K562 (cell line): ENCODE measurements around the gene MPIG6B. TPM values are rescaled to one million over a fixed set of nuclear protein-coding genes. Genes with fewer than 3 reads are reported as not detected.

Source experiments
- ATF1 ChIP-seq, 2 experiments: fragments of 450-650 bp in 1 of 2; IDR thresholded peaks; 2 replicates each; pipeline ENCODE4 v1.6.1; 2016; ENCODE audit warnings: missing compliant biosample characterization in 1 of 2, missing genetic modification characterization in 1 of 2
- CXXC5 ChIP-seq: fragments of 250-450 bp; sonication (Bioruptor Pico); IDR thresholded peaks from 2 replicates; pipeline ENCODE4 v1.8.0; 2022; ENCODE audit warnings: inconsistent platforms, mild to moderate bottlenecking, moderate library complexity
- EP400 ChIP-seq: fragments of 450-650 bp; IDR thresholded peaks from 2 replicates; pipeline ENCODE4 v1.6.1; 2017; ENCODE audit warnings: antibody characterized with exemption, mild to moderate bottlenecking, moderate library complexity
- HOXB6 ChIP-seq: fragments of 250-450 bp; sonication (Bioruptor Pico); IDR thresholded peaks from 2 replicates; pipeline ENCODE4 v1.5.1; 2022; ENCODE audit warnings: mild to moderate bottlenecking, borderline replicate concordance
- MCM5 ChIP-seq: fragments of 450-650 bp; IDR thresholded peaks from 2 replicates; pipeline ENCODE4 v1.6.1; 2016; ENCODE audit warnings: low read depth
- MEIS2 ChIP-seq: fragments of 450-650 bp; IDR thresholded peaks from 2 replicates; pipeline ENCODE4 v1.6.1; 2014; ENCODE audit warnings: mild to moderate bottlenecking; ENCODE audit not compliant: partially characterized antibody
- SAP30 ChIP-seq: fragments of 200-600 bp; sonication (generic); IDR thresholded peaks from 2 replicates; pipeline ENCODE4 v1.6.1; 2012; ENCODE audit warnings: borderline replicate concordance, low read depth, mild to moderate bottlenecking, moderate library complexity, low read length, control low read depth, inconsistent platforms; ENCODE audit not compliant: insufficient read depth, poor library complexity, severe bottlenecking
- SMAD3 ChIP-seq: fragments of 450-650 bp; formaldehyde crosslinking; conservative IDR thresholded peaks from 2 replicates; pipeline ENCODE4 v1.4.0; 2020; ENCODE audit warnings: mild to moderate bottlenecking
- SREBF1 ChIP-seq: fragments of 150-350 bp; IDR thresholded peaks from 2 replicates; pipeline ENCODE4 v1.6.1; 2014; ENCODE audit warnings: antibody characterized with exemption, low read depth, low read length, borderline replicate concordance
- ZNF212 ChIP-seq: fragments of 450-650 bp; formaldehyde crosslinking; IDR thresholded peaks from 2 replicates; pipeline ENCODE4 v1.4.0; 2020; ENCODE audit warnings: mild to moderate bottlenecking
- ZNF444 ChIP-seq: fragments of 250-450 bp; sonication (Bioruptor Pico); IDR thresholded peaks from 2 replicates; pipeline ENCODE4 v1.4.0; 2020; ENCODE audit warnings: mild to moderate bottlenecking, moderate library complexity
- ZNF589 ChIP-seq: fragments of 200-800 bp; sonication (Bioruptor generic); IDR thresholded peaks from 2 replicates; pipeline ENCODE4 v1.6.1; 2016; ENCODE audit warnings: low read depth, missing genetic modification characterization, missing compliant biosample characterization
- polyA plus RNA-seq, 8 experiments: library from polyadenylated mRNA; depleted of rRNA in 4 of 8; stranded (reverse) in 5 of 8; unstranded in 3 of 8; fragments of >200 nt; fragmentation: Nextera tagmentation in 2 of 8; fragmentation: Illumina TruSeq in 1 of 8; extraction: Ambion mirVana in 2 of 8; extraction: Trizol in 1 of 8; gene quantifications; 2 replicates each; pipeline versions ENCODE4 v1.2.1 to v1.2.3, GENCODE V29; 2011 to 2014; ENCODE audit warnings: inconsistent platforms in 1 of 8, missing spikeins in 1 of 8
- total RNA-seq, 7 experiments: library from RNA; depleted of rRNA in 6 of 7; stranded (reverse); fragments of >200 nt in 6 of 7; fragmentation: Illumina TruSeq in 2 of 7; extraction: Trizol in 2 of 7; gene quantifications; 2 replicates each; pipeline versions ENCODE4 v1.2.1 to v1.2.3, GENCODE V29; 2011 to 2021; ENCODE audit warnings: low replicate concordance in 1 of 7
- TF ChIP-seq, protein P1 (sequence below): fragments of 200-800 bp; sonication (Bioruptor generic); IDR thresholded peaks from 2 replicates; pipeline ENCODE4 v1.6.1; 2017; ENCODE audit warnings: missing genetic modification characterization, missing compliant biosample characterization
- TF ChIP-seq, protein P2 (sequence below), 2 experiments: fragments of 450-650 bp; IDR thresholded peaks; 2 replicates each; pipeline ENCODE4 v1.6.1; 2016
- TF ChIP-seq, protein P3 (sequence below): fragments of 250-450 bp; sonication (Bioruptor Pico); IDR thresholded peaks from 2 replicates; pipeline ENCODE4 v1.4.0; 2020
- TF ChIP-seq, protein P4 (sequence below), 2 experiments: fragments of 200-800 bp in 1 of 2; sonication (Bioruptor generic) in 1 of 2; sonication (generic) in 1 of 2; formaldehyde crosslinking in 1 of 2; IDR thresholded peaks in 1 of 2; conservative IDR thresholded peaks in 1 of 2; 2 replicates each; pipeline versions ENCODE4 v1.5.0 to v1.6.1; 2016 to 2020; ENCODE audit warnings: missing compliant biosample characterization in 1 of 2, missing genetic modification characterization in 1 of 2, missing genetic modification reagents in 1 of 2

MPIG6B gene
- total and polyA plus RNA-seq, 9 of the 15 experiments (the other 6 are each of a cell fraction or from before 2014, with no cell fraction given) = 0.11 to 1.2 (median 0.28) TPM; not detected in 1

DNA sequence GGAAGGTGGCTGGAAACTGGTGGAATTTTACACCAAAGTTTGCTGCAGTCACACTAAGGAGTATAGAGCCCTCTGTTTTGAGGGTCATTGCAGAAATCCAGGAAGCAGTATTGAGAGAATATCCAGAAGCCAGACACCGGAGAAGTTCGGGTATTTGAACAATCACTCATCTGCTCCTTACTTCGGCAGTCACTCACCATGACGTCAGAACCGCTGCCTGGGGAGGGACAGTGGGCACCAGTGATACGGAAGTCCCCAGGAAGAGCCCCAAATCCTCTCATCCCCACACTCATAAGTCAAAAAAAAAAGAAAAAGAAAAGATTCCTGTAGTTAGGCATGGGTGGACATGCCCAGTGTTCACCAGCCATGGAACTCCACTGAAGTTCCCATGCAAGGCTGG is 46.3 kb upstream of the MPIG6B start (continued):
- TF ChIP-seq, protein P1, sequence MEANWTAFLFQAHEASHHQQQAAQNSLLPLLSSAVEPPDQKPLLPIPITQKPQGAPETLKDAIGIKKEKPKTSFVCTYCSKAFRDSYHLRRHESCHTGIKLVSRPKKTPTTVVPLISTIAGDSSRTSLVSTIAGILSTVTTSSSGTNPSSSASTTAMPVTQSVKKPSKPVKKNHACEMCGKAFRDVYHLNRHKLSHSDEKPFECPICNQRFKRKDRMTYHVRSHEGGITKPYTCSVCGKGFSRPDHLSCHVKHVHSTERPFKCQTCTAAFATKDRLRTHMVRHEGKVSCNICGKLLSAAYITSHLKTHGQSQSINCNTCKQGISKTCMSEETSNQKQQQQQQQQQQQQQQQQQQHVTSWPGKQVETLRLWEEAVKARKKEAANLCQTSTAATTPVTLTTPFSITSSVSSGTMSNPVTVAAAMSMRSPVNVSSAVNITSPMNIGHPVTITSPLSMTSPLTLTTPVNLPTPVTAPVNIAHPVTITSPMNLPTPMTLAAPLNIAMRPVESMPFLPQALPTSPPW (CRISPR knock-in tag) = peak; percentile 68
- TF ChIP-seq, protein P2, sequence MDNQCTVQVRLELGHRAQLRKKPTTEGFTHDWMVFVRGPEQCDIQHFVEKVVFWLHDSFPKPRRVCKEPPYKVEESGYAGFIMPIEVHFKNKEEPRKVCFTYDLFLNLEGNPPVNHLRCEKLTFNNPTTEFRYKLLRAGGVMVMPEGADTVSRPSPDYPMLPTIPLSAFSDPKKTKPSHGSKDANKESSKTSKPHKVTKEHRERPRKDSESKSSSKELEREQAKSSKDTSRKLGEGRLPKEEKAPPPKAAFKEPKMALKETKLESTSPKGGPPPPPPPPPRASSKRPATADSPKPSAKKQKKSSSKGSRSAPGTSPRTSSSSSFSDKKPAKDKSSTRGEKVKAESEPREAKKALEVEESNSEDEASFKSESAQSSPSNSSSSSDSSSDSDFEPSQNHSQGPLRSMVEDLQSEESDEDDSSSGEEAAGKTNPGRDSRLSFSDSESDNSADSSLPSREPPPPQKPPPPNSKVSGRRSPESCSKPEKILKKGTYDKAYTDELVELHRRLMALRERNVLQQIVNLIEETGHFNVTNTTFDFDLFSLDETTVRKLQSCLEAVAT (IDR thresholded peaks at IDR 0.05) = no peak
- TF ChIP-seq ZNF589 = no peak
- TF ChIP-seq HOXB6 = no peak
- no peak for TF ChIP-seq EP400
- TF ChIP-seq, protein P3, sequence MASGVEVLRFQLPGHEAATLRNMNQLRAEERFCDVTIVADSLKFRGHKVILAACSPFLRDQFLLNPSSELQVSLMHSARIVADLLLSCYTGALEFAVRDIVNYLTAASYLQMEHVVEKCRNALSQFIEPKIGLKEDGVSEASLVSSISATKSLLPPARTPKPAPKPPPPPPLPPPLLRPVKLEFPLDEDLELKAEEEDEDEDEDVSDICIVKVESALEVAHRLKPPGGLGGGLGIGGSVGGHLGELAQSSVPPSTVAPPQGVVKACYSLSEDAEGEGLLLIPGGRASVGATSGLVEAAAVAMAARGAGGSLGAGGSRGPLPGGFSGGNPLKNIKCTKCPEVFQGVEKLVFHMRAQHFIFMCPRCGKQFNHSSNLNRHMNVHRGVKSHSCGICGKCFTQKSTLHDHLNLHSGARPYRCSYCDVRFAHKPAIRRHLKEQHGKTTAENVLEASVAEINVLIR = peak; percentile 63; the same call in 1 of the 2 replicates
- TF ChIP-seq SAP30 = no peak
- no peak for TF ChIP-seq SREBF1
- TF ChIP-seq ATF1 (CRISPR knock-in tag; IDR thresholded peaks at IDR 0.05) = no peak
- peak; percentile 93 for TF ChIP-seq ATF1 (tag; IDR thresholded peaks at IDR 0.05)
- TF ChIP-seq, protein P4, sequence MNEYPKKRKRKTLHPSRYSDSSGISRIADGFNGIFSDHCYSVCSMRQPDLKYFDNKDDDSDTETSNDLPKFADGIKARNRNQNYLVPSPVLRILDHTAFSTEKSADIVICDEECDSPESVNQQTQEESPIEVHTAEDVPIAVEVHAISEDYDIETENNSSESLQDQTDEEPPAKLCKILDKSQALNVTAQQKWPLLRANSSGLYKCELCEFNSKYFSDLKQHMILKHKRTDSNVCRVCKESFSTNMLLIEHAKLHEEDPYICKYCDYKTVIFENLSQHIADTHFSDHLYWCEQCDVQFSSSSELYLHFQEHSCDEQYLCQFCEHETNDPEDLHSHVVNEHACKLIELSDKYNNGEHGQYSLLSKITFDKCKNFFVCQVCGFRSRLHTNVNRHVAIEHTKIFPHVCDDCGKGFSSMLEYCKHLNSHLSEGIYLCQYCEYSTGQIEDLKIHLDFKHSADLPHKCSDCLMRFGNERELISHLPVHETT (CRISPR knock-in tag; conservative IDR thresholded peaks at IDR 0.05 in 1 of 2, IDR thresholded peaks at IDR 0.05 in 1 of 2) = 0 out of 4 replicates have a peak, but pooled peaks of 1 of the 2 experiments have one; percentile 40
- no peak for TF ChIP-seq CXXC5 (CRISPR knock-in tag)
- no peak for TF ChIP-seq MCM5
- TF ChIP-seq ZNF212 (CRISPR knock-in tag) = 0 out of 2 replicates have a peak, but pooled peaks have one; percentile 27
- TF ChIP-seq SMAD3 (CRISPR knock-in tag) = peak; percentile 56; the same call in 1 of the 2 replicates
- 0 out of 2 replicates have a peak, but pooled peaks have one; percentile 31 for TF ChIP-seq ZNF444 (CRISPR knock-in tag)
- TF ChIP-seq MEIS2 = peak; percentile 89
